Measurements from ENCODE around the gene AKNA. TPM values are rescaled to one million over a fixed set of nuclear protein-coding genes. Genes with fewer than 3 reads are reported as not detected.

Gene AKNA
- total RNA-seq, 5 donors from 2014 or later (not counting 1 experiment from before 2014, with no cell fraction given): 382 to 462 (median 415) TPM

DNA sequence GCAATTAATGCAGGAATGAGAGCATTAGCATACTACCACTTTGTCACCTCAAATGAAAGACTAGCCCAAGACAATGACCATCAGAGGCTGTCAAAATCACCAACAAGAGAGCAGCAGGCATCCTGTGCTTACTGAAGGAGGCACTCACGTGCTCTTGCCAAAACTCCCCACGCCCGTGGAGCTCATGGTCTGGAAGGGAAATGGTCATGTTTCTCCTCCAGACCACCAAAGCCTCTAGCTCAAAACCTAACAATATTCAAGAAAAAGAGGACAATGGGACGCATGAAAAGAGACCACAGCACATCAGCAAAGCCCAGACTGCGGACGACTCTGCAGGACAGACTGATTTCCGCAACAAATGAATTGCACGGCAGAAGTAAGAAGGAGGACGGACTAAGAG is 12.8 kb downstream of the AKNA start:
- Histone ChIP-seq H3K4me3 (ENCODE audit: control insufficient read depth in 1 of 2, extremely low read depth in 1 of 2, low read length in 1 of 2) (no peak overlapping the region), H3K36me3 (ENCODE audit: control insufficient read depth in 2 of 2, extremely low read depth in 1 of 2, insufficient read depth in 1 of 2, low read length in 1 of 2) (peaks cover 5 to 86% of the 10 kb centered on the region in 2 donors), H3K27ac (ENCODE audit: low read length) (peak overlapping the region; percentile 96), H3K27me3 (replicated peaks in 1 of 2; ENCODE audit: control insufficient read depth in 2 of 2, extremely low read depth in 1 of 2, insufficient read depth in 2 of 2, low read length in 1 of 2) (no peaks in the 10 kb centered on the region), H3K9me3 (no peaks in the 10 kb centered on the region), H3K4me1 (ENCODE audit: control insufficient read depth in 1 of 2, extremely low read depth in 1 of 2, insufficient read depth in 2 of 2, low read length in 2 of 2) (peaks cover 84 to 100% of the 10 kb centered on the region in 2 experiments)
- DNase-seq (peak in 1 of 35 experiments; percentile 32), ATAC-seq (replicated peaks in 1 of 4) (no peak)
- 80% methylated on average over 5 of the region's 9 CpGs for WGBS (ENCODE audit: insufficient coverage)
- peak overlapping the region; percentile 0 to 79 (median 42) for H3K4me3 Mint-ChIP-seq
- H3K27ac Mint-ChIP-seq: peak overlapping the region; percentile 86 to 96
- H3K27me3 Mint-ChIP-seq: no peaks in the 10 kb centered on the region
- peaks cover 62% of the 10 kb centered on the region for H3K36me3 Mint-ChIP-seq
- ChIA-PET CTCF (interaction anchor here (0.6 to 0.9 kb wide), 2 partner anchors 9 to 18 kb away, joined by 3 to 5 read pairs; no protein-coding TSS in a partner anchor), POLR2A (interaction anchor here (0.6 to 0.9 kb wide), 3 partner anchors 13 to 317 kb away, joined by 3 read pairs; partner anchors contain the start of gene ATP6V1G1 (in 1 of the 2))
- H3K4me1 Mint-ChIP-seq: peaks cover 91 to 95% (median 94%) of the 10 kb centered on the region in 3 donors
- H3K9me3 Mint-ChIP-seq: no peaks in the 10 kb centered on the region

DNA sequence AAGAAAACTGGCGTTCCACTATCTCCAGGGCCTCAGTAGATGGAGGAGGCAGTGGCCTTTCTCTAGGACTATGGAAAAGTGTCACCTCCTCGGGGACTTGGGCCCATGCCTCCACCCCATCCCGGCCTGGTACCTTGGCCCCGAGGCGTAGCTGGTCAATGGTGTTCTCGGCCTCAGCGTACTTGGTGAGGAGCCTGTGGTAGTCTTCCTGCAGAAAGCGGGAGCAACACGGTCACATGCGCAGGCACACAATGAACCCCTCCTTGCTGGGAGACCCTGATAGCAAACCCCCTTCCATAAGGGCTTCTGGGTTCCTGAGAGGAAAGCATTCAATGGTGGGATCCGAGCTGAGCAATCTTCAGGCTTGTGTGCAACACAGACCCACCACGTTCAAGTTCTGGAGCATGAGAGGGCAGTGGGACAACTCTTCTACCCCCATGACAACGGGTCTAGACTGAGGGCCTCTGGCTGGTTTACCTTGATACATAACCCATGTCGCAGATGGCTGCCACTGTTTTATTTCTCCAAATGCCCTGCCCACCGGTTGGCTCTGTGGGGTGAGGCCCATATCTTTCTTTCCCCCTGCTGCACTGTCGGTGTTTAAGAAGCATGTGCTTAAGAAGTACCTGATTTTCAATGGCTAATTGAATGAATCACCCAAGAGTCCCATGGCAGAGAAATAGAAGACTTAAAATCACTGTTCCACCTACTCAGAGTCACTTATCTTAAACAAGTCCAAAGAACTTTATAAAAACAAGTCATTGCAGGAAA is 13.6 kb downstream of the AKNA start:
- H3K27ac ChIP-seq (ENCODE audit: low read length): peak overlapping the region; percentile 96
- peak overlapping the region; percentile 86 to 96 for H3K27ac Mint-ChIP-seq
- no peaks in the 10 kb centered on the region for H3K27me3 Mint-ChIP-seq
- POLR2A ChIA-PET: interaction anchor here (0.6 to 3.9 kb wide), 6 partner anchors 11 to 318 kb away, joined by 3 to 34 read pairs (median 4); partner anchors contain the start of gene ATP6V1G1 (in 1 of the 2)
- no peak for ATAC-seq (replicated peaks in 1 of 4)
- H3K4me1 ChIP-seq (ENCODE audit: control insufficient read depth in 1 of 2, extremely low read depth in 1 of 2, insufficient read depth in 2 of 2, low read length in 2 of 2): peaks cover 84 to 100% of the 10 kb centered on the region in 2 experiments
- CTCF ChIA-PET: interaction anchor here (0.5 to 3.1 kb wide), 5 partner anchors 10 to 130 kb away, joined by 3 to 40 read pairs (median 4); partner anchors contain the start of gene AKNA (in 1 of the 2)
- WGBS (ENCODE audit: insufficient coverage): 82% methylated on average over 7 of the region's 16 CpGs
- peaks cover 62% of the 10 kb centered on the region for H3K36me3 Mint-ChIP-seq
- peaks cover 9 to 85% of the 10 kb centered on the region in 2 donors for H3K36me3 ChIP-seq (ENCODE audit: control insufficient read depth in 2 of 2, extremely low read depth in 1 of 2, insufficient read depth in 1 of 2, low read length in 1 of 2)
- H3K4me1 Mint-ChIP-seq: peaks cover 91 to 95% (median 94%) of the 10 kb centered on the region in 3 donors
- H3K9me3 ChIP-seq: no peaks in the 10 kb centered on the region
- H3K9me3 Mint-ChIP-seq: no peaks in the 10 kb centered on the region
- no peak overlapping the region for H3K4me3 ChIP-seq (ENCODE audit: control insufficient read depth in 1 of 2, extremely low read depth in 1 of 2, low read length in 1 of 2)
- H3K4me3 Mint-ChIP-seq: peak overlapping the region; percentile 0 to 79 (median 25)
- no peaks in the 10 kb centered on the region for H3K27me3 ChIP-seq (replicated peaks in 1 of 2; ENCODE audit: control insufficient read depth in 2 of 2, extremely low read depth in 1 of 2, insufficient read depth in 2 of 2, low read length in 1 of 2)
- peak in 1 of 35 experiments; percentile 40 for DNase-seq

DNA sequence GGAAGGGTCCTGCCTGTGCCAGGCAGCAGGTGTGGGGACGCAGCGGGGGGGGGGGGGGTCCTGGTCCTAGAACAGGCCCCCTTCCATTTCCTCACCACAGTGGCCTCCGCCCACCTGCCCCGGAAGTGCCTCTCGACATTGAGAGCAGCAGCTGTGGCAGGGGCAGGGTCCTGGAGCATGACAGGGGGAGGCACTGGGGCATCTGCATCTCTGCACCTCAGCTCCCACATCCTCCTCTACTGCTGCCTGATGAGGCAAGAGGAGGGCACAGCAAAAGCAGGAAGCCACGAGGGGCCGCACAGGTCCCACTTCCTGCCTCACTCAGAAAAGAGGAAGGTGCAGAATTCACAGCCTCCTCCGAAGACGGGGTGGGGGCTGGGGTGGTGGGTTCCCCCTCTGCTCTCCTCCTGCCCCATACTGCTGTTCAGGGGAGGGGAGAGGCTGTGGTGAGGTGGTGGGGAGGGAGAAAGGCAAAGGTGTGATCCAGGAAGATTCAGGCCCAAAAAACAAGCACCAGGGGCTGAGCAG is 14.8 kb downstream of the AKNA start:
- CTCF ChIA-PET: interaction anchor here (0.6 to 3.1 kb wide), 5 partner anchors 10 to 528 kb away, joined by 3 to 40 read pairs (median 4); partner anchors contain the start of gene AKNA (in 1 of the 2)
- H3K4me3 ChIP-seq (ENCODE audit: control insufficient read depth in 1 of 2, extremely low read depth in 1 of 2, low read length in 1 of 2): peak overlapping the region in 1 of 2 donors; percentile 38
- H3K4me1 ChIP-seq (ENCODE audit: control insufficient read depth in 1 of 2, extremely low read depth in 1 of 2, insufficient read depth in 2 of 2, low read length in 2 of 2): peaks cover 84 to 99% of the 10 kb centered on the region in 2 experiments
- peaks cover 57% of the 10 kb centered on the region for H3K36me3 Mint-ChIP-seq
- no peaks in the 10 kb centered on the region for H3K9me3 ChIP-seq
- H3K36me3 ChIP-seq (ENCODE audit: control insufficient read depth in 2 of 2, extremely low read depth in 1 of 2, insufficient read depth in 1 of 2, low read length in 1 of 2): peaks cover 9 to 84% of the 10 kb centered on the region in 2 donors
- peaks cover 88 to 93% (median 92%) of the 10 kb centered on the region in 3 donors for H3K4me1 Mint-ChIP-seq
- no peaks in the 10 kb centered on the region for H3K27me3 ChIP-seq (replicated peaks in 1 of 2; ENCODE audit: control insufficient read depth in 2 of 2, extremely low read depth in 1 of 2, insufficient read depth in 2 of 2, low read length in 1 of 2)
- POLR2A ChIA-PET: interaction anchor here (0.7 to 3.9 kb wide), 3 partner anchors 12 to 13 kb away, joined by 6 to 34 read pairs (median 6); no protein-coding TSS in a partner anchor
- H3K4me3 Mint-ChIP-seq: peak overlapping the region; percentile 74 to 79 (median 75)
- no peaks in the 10 kb centered on the region for H3K27me3 Mint-ChIP-seq
- ATAC-seq (replicated peaks in 1 of 4) (peak; percentile 90 to 93 (median 91)), DNase-seq (peak; percentile 68 to 96 (median 89))
- peak overlapping the region; percentile 96 for H3K27ac ChIP-seq (ENCODE audit: low read length)
- 0% methylated on average over 3 of the region's 9 CpGs for WGBS (ENCODE audit: insufficient coverage)
- peak overlapping the region; percentile 86 to 96 for H3K27ac Mint-ChIP-seq
- H3K9me3 Mint-ChIP-seq: no peaks in the 10 kb centered on the region

DNA sequence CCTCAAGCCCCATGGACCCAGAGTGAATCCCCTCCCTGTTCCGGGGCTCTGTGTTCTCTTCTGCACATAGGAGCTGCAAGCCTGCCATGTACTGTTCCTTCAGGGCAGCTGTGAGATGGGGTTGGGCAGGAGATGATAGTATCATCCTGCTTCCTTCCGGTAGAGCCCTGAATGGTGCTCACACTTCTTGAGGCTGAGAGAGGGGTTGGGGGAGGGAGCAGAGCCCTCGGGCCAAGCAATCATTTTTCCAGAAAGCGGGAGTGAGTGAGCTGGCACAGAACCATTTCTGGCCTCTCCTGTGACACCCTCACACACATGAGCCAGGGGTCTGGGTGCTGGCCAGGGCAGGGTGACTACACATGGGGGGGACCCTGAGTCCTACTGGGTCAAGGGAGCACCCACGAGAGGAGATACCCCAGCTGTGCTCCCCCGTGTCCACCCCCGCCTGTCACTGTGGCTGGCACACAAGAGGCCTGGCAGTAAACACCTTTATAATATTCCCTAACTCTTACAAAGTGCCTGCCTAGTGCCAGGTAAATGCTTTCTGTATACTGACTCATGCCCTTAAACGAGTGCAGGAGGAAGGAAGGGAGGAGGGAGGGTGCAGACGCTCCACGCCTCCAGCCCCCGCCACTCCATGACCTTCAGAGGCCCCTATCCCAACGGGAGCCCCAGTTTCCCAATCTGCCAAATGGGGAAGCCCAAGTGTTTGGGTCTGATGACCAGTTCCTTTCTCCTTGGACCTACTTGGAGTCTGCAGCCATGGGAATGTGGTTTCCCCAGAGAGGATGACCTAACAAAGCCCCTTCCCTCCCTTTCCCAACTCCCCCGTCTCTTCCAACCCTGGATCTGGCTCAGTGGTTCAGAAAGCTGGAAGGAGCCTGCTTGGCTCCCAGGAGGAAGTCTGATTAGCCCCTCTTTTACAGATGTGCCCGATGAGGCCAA is 15.5 kb downstream of the AKNA start:
- Histone ChIP-seq H3K9me3 (no peaks in the 10 kb centered on the region), H3K4me1 (ENCODE audit: control insufficient read depth in 1 of 2, extremely low read depth in 1 of 2, insufficient read depth in 2 of 2, low read length in 2 of 2) (peaks cover 87 to 99% of the 10 kb centered on the region in 2 experiments), H3K36me3 (ENCODE audit: control insufficient read depth in 2 of 2, extremely low read depth in 1 of 2, insufficient read depth in 1 of 2, low read length in 1 of 2) (peaks cover 7 to 84% of the 10 kb centered on the region in 2 donors), H3K27me3 (replicated peaks in 1 of 2; ENCODE audit: control insufficient read depth in 2 of 2, extremely low read depth in 1 of 2, insufficient read depth in 2 of 2, low read length in 1 of 2) (no peaks in the 10 kb centered on the region), H3K4me3 (ENCODE audit: control insufficient read depth in 1 of 2, extremely low read depth in 1 of 2, low read length in 1 of 2) (peak overlapping the region; percentile 38 to 42), H3K27ac (ENCODE audit: low read length) (peak overlapping the region; percentile 96)
- ATAC-seq (replicated peaks in 1 of 4) (peak; percentile 39 to 57 (median 50)), DNase-seq (peak in 26 of 35 experiments; percentile 38 to 76 (median 50))
- Mint-ChIP-seq H3K4me3 (peak overlapping the region; percentile 74 to 79 (median 75)), H3K4me1 (peaks cover 88 to 93% (median 92%) of the 10 kb centered on the region in 3 donors), H3K27me3 (no peaks in the 10 kb centered on the region), H3K9me3 (no peaks in the 10 kb centered on the region), H3K36me3 (peaks cover 57% of the 10 kb centered on the region), H3K27ac (peak overlapping the region; percentile 86 to 96)
- ChIA-PET CTCF (interaction anchor here (0.6 to 3.1 kb wide), 4 partner anchors 9 to 25 kb away, joined by 3 to 40 read pairs (median 4); partner anchors contain the start of gene AKNA (in 1 of the 2)), POLR2A (interaction anchor here (1.0 to 3.9 kb wide), 5 partner anchors 13 to 21 kb away, joined by 4 to 34 read pairs (median 7); partner anchors contain the start of gene AKNA (in 1 of the 2))
- 0% methylated on average over 3 of the region's 14 CpGs for WGBS (ENCODE audit: insufficient coverage)

DNA sequence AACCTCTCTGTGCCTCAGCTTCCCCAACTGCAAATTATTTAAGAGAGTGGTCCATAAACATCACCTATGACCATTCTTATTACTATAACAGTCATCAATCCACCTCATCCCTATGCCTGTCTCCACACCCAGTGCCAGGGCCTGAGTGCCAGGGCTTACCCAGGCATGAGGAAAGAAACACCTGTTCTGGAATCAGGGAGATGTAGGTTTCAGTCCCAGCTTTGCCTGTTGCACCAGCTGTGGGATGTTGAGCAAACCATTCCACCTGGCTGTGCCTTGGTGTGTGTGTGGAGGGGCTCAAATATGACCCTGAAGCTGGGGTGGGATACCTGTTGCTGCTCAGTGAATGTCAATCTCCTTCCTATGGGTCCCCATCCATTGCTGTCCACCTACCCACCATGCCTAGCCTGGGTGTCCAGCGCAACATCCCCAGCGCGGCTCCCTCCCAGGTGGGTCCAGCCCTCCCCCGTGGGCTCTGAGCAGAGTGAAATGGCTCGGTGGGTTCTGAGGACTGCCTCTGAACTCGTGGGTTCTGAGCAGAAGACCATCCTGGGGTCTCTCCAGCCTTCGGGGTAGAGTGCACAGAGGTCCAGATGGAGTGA is 16.3 kb downstream of the AKNA start:
- H3K36me3 Mint-ChIP-seq: peaks cover 54% of the 10 kb centered on the region

More for the DNA sequence above, 16.3 kb downstream of the AKNA start:
- ATAC-seq (replicated peaks in 1 of 4) (no peak), DNase-seq (no peak)
- Histone ChIP-seq H3K27ac (ENCODE audit: low read length) (peak overlapping the region; percentile 96), H3K9me3 (no peaks in the 10 kb centered on the region), H3K4me3 (ENCODE audit: control insufficient read depth in 1 of 2, extremely low read depth in 1 of 2, low read length in 1 of 2) (peak overlapping the region; percentile 38 to 42), H3K4me1 (ENCODE audit: control insufficient read depth in 1 of 2, extremely low read depth in 1 of 2, insufficient read depth in 2 of 2, low read length in 2 of 2) (peaks cover 86 to 97% of the 10 kb centered on the region in 2 experiments), H3K36me3 (ENCODE audit: control insufficient read depth in 2 of 2, extremely low read depth in 1 of 2, insufficient read depth in 1 of 2, low read length in 1 of 2) (peaks cover 3 to 83% of the 10 kb centered on the region in 2 donors), H3K27me3 (replicated peaks in 1 of 2; ENCODE audit: control insufficient read depth in 2 of 2, extremely low read depth in 1 of 2, insufficient read depth in 2 of 2, low read length in 1 of 2) (no peaks in the 10 kb centered on the region)
- ChIA-PET CTCF (interaction anchor here in 1 of 2 donors (1.3 to 3.1 kb wide), 2 partner anchors 14 to 15 kb away, joined by 3 to 40 read pairs; partner anchors contain the start of gene AKNA), POLR2A (interaction anchor here (0.6 to 3.9 kb wide), 5 partner anchors 13 to 22 kb away, joined by 3 to 34 read pairs (median 7); partner anchors contain the start of gene AKNA (in 1 of the 2))
- Mint-ChIP-seq H3K27me3 (no peaks in the 10 kb centered on the region), H3K4me3 (peak overlapping the region; percentile 74 to 79 (median 75)), H3K9me3 (no peaks in the 10 kb centered on the region), H3K4me1 (peaks cover 88 to 93% (median 92%) of the 10 kb centered on the region in 3 donors), H3K27ac (peak overlapping the region; percentile 86 to 96)
- WGBS (ENCODE audit: insufficient coverage): 47% methylated on average over 5 of the region's 7 CpGs

All from T-cell (primary cell).